ENCODE measurements around the gene DNAJB5.

DNAJB5 gene

DNA sequence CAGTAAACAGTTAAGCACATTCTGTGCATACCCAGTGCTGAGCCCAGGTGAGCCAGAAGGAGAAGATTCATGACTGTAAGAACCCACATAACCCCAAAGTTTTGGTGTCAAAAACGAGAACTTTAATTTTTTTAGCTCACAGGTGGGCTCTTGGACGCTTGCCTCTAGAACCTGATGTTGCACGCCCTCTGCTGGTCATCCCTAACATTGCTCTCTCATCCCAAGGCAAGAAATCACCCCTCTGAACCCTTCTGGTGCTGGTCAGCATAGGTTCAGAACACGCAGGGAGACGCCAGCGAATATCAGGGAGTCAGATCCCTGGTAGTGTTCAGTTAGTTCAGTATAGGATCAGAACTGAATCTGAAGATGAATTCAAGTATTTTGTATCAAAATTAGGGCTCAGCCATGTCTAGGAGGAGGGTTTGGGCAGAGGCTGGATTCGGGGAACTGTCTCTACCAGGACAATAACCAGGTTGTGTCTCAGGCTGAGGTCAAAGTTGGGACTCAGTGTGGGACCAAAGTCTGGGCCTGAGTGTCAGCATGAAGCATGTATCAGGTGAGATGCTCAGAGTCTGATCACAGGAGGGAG, 4.1 kb upstream of the DNAJB5 start:
- DNase-seq = peak; percentile 58

DNA sequence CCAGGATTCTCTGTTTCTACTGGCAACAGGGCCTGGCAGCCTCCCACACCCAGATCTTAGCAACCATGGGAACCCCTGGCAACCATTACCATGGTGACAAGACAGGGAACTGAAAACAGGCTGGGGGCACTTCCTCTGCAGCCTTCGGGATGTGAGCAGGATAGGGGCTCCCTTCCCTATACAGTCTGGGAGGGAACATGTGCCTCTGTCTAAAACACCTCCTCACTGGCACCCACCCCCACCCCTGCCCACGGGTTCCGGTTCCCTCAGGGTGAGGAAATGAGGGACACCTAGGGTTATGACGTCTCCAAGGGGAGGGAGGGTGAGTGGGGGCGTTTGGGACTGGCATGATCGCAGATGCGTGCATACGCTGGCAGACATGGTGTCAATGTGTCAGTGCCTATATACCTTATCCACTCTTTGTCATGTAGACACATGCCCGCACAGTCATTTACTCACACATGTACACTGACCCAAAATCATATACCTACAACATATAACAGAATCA, 3.0 kb upstream of the DNAJB5 start:
- peak; percentile 55 for DNase-seq

DNA sequence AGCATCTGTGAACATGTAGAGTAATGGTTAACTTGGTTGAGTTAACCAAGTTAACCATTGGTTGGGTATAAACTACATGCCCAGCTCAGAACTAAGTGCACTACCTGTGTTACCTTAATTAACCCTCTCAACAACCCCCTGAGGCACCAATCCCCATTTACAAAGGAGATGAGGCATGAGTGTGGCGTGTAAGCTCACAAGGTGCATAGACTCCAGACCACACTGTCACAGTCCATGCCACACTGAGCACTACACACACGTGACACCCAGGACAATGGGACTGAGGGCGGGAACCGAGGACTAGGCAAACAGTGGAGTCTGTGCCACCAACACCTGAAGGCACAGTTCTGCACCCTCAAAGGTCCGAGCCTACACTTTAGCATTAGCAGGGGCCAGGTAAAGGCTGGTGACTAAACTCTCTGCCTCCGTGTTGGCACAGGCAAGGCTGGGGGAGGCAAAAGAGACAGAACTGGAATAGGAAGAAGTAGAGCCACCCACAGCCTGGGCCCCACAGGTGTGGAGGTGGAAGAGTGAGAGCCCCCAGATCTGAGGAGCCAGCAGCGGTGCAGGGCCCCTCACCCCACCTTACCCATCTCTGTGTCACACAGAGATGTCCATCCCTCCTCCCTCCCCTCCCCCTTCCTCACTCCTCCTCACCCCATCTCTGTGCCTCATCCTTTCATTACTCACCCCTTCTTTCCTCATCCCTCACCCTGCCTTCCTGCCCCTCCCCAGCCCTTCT, 2.2 kb upstream of the DNAJB5 start:
- peak; percentile 12 for DNase-seq

DNA sequence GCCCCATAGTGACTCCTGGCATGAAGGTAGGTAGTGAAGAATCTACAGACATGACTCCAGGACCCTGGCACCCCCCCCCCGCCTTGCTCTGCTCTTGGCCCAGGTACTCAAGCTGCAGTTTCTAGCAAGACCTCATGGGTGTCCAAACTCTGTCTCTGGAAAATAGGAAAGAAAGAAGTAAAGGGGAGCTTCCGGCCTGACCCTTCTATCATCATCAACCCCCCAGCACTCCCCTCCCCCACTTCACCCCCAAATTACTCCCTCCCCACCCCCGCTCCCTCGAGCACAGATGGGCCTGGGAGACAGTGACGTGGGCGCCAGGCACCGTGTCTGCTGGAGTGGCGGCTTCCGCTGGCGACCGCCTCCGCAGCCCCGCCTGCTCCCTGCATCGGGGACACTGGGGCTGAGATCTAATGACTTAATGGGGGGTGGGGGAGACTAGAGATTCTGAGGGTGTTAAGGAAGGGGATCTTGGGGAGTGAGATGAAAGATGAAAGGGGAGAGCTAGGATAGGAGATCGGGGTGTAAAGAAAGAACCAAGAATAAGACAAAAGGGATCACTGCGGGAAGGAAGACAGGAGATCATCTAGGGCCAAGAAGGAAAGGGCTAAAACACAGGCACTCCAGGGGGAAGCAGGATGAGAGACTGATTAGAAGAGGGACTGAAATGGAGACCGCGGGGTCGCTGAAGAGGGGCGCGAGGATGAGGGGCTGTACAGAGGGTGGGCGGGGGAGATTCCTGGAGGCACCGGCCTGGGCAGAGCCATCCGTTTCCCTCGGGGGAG, 1.1 kb upstream of the DNAJB5 start:
- no peak for DNase-seq

DNA sequence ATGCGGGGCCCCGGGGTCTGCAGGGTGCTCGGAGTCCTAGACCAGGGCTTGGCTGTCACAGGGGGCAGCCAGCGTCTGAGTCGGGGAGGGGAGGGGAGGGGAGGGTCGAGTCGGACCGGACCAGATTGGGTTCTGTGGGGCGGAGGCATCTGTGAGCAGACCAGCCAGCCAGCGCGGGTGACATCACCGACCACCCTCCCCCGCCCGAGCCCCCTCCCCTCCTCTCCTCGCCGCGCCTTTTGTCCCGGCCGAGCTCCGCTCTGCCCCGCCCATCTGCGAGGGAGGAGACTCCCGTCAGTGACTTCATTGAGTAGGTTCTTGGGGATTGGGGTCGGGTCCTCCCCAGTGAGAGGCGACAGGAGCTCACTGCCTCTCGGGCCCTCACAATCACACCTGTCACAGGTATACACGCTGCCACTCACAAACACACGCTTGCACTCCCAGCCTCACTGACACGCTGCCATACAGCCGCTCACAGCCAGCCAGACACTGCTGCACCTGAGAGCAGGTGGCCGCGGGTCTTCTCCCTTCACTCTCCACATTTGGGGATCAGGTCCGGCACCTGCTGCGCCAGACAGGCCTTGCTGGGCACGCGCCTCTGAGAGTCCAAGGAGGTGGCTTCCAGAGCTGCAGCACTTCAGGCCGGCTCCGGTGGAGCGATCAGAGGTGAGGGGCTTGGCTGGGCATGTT, 546 bp downstream of the DNAJB5 start:
- peak; percentile 64 for DNase-seq

DNA sequence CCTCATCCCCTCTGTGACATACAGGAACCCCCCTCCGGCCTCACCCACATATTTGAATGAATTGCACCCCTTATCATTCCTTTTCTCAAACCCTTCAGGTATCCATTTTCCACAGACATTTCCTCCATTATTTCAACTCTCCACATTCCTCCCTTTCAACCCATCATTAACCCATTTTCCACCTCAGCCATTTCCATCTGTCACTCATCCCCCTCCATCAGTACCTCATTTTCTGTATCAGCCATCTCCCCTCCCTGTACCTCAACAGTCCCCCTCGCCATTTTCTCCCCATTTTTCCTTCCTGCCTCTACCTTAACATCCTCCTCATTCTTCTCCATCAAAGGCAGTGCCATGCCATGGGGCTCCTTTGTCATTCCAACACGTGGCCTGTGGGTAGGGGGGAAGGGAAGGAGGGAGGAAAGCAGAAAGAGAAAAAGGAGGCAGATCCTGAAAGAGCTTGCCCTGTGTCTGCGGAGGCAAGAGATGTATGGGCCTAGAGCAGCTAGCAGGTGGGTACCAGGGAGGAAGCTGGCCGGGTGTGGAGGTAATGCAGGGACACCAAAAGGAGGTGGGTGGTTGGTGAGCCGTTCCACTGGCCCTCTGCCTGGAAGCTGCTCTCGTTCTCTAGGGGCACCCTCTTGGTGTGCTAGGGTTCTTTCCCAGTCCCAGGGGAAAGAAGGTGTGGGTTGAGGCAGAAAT, 1.5 kb downstream of the DNAJB5 start:
- DNase-seq = no peak

DNA sequence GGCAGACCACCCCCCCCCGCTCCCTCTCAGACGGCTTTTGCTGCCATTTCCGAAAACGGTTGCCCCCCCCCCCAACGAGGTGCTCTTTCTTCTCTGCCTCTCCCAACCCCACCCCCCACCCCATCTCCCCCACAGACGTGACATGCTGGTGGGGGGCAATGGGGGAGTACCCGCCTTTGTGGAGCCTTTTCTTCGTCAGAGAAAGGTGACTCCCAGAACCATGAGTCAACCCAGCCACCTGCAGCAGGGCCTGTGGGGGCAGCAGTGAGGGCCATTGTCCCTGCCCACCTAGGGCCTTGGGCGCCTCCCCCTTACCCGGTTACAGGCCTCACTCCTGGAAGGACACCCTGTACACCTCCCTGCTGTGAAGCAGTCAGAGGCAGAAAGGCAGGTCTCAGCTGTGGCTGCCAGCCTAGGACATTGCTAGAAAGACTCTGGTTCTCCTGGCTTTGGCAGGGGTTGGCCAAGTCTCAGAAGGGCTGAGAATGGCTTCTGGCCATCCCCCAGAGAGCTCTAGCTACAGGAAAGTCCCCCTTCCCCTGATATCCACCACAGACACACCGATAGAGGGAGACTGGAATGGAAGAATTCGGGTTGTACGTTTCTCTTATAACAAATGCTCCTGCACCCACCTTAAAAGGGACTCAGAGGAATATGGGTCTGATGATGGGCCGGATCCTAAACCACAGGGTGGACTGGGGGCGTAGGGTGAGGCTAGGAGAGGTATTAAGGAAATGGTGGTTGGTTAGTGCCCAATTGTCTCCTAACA, 2.2 kb downstream of the DNAJB5 start:
- peak; percentile 21 for DNase-seq

DNA sequence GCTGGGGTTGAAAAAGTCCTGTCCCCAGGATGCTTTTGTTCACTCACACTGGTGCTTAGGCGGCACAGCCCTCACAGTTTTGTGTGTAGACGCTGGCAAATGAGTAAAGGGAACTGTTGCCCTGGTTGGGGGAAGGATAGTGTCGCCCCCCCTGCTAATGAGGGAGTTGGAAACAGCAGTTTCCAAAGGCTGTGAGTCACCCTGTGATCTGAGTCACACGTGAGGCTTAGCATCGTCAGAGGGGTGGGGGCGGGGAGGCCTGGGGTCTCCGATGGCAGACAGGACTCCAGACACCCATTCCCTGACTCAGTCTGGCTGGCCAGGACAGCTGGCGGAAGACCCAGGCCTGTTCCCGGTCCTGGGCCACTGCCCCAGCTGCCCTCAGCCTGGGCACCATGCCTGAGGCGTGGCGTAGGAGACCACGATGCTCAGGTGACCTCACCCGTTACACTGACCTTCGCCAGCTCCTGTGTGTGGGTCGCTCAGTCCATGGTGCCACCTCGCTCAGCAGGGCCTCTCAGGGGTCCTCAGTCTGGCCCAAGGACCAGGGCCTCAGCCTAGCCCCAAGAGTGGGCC, 2.9 kb downstream of the DNAJB5 start:
- DNase-seq = no peak

DNA sequence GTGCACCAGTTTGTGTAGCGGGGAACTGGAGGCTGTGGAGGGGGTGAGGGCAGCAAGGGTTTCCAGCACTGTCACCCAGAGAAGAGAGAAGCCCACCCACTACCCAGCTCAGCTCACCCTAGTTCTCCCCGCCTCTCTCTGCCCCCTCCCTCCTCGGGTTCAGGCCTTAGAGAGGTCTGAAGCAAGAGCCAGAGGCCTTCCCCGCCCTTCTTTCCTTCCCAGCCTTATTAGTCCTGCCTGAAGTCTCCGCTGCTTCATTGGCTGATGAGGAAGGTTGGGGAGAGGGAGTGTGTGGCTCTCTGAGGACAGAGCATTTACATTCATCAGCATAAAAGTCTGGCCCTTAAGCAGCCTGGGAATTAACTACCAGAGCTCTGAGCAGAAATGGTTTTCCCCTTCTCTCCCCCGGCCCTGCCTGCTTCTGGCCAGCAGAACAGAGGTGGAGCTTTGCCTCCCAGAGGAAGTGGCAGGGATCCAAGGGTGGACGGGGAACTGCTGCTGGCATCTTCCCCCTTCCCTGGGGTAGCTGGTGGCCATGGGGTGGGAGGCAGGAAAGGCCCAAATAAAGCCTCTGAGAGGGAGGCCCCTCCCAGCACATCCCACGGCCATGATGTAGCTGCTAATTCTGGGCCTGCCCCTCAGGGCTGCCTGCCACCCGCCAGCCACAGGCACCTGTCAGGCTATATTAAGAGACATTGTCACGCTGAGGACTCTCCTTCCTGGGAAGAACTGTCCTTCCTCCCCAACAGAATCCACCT, 4.1 kb downstream of the DNAJB5 start:
- peak; percentile 20 for DNase-seq

DNA sequence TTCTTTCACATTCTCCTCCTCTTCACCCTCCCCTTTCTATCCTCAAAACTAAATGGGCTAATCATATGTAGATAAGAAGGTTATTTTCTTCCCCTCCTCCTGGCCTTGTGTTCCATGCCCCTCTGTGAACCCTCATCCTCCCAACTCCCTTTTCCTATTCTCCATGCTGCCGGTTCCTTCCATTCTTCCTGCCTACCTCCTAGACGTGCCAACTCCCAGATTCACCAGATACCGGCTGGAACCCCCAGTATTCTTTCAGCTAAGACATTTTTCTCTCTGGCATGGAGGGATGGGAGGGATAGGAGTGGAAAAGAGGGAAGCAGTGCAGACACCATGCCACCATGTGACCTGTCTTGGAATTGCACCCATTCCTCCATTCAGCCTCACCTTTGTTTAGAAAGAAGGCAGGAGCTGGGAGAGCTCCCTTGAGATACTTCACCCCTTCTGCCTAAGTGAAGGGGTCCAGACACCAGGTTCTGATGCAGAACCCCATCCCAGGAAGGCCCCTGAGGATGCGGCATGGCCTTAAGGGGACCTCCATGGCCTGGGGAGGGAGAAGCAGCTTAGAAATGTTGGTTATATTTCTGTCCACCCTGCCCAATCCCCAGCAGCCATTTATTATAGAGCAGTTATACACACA, 4.8 kb downstream of the DNAJB5 start:
- peak; percentile 50 for DNase-seq

DNA sequence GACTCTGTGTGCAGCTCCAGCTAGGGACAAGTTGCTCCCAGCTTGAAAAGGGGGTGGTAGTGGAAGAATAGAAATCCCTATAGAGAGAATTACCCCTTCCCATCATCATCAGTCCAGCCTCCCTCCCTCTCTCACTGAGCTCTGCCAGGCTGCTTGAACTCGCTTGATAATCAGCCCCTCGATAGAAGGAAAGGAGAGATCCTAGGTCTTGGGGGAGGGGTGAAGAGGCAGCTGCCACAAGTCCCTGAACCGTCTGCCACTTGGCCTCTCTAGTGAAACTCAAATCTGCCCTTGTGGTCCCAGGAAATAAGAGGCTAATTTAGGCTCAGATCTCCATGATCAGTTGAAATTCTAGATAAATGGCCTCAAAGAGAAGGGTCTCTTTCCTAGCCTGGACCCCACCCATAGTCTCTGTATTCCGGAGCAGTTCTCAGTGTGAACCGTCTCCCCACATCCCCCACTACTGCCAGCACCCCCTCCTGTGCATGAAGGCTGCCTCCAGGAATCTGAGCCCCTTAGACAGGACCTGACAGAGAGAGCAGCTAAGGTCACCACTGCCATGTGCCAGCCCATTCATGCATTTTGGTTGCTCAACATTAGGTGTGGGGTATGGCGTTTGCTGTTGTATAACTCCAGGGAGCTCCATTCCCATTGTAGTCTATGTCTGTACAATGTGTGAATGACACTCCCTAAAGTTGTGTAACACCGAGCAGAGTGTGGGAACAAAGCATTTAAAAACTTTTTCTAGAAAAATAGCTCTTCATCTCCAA, 5.5 kb downstream of the DNAJB5 start:
- no peak for DNase-seq

DNA sequence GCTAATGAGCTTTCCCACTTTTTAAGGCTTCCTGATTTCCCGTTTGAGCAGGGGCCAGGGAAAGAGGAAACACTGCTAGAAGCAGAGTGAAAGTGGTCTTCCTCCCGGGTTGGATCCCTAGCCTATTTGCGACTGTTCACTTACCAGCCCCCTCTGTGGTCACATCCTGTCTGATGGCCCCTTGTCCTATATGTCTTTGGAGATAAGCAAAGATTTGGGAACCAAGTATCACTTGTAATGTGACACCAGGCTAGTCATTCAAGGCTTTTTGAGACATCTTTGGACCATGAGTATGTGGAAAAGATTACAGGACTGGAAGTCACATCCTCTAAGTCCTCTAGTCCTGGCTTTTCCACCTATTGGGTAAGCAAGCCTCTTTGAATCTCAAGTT, 6.1 kb downstream of the DNAJB5 start:
- no peak for DNase-seq

DNA sequence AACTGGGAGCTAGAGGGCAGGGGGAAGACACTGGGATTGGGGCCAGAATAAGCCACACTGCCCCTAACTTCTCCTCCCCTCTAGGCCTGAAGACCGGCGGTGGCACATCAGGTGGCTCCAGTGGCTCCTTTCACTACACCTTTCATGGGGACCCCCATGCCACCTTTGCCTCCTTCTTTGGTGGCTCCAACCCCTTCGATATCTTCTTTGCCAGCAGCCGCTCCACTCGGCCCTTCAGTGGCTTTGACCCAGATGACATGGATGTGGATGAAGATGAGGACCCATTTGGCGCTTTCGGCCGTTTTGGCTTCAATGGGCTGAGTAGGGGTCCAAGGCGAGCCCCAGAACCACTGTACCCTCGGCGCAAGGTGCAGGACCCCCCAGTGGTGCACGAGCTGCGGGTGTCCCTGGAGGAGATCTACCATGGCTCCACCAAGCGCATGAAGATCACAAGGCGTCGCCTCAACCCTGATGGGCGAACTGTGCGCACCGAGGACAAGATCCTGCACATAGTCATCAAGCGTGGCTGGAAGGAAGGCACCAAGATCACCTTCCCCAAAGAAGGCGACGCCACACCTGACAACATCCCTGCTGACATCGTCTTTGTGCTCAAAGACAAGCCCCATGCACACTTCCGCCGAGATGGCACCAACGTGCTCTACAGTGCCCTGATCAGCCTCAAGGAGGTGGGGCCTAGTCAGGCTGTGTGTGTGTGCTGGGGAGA, 6.8 kb downstream of the DNAJB5 start:
- no peak for DNase-seq

DNA sequence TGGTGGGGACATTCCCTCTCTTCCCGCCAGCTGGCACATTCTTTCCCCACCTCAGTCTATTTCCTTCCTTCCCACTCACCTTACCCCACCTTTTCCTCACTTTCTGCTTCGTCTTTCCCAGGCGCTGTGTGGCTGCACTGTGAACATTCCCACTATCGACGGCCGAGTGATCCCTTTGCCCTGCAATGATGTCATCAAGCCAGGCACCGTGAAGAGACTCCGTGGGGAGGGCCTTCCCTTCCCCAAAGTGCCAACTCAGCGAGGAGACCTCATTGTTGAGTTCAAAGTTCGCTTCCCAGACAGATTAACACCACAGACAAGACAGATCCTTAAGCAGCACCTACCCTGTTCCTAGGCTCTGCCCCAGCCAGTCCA, 7.3 kb downstream of the DNAJB5 start:
- no peak for DNase-seq

DNA sequence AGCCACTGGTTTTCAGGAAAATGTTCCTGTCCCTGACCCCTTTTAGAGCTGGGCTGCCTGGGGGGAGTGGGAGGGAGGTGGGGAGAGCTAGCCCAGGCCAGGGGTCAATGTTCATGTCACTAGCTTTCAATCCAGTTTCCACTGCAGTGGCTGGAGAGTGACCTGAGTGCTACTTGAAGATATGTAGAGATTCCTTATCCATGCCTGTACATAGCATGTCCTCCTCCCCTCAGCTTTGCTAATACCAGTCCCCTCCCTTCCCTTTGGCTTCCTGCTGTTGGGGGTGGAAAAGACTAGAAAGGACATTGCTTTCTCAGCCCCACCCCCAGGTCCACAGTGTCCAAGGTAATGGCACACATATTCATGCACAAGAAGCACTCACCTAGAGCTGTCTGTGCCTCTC, 7.8 kb downstream of the DNAJB5 start:
- DNase-seq = no peak

DNA sequence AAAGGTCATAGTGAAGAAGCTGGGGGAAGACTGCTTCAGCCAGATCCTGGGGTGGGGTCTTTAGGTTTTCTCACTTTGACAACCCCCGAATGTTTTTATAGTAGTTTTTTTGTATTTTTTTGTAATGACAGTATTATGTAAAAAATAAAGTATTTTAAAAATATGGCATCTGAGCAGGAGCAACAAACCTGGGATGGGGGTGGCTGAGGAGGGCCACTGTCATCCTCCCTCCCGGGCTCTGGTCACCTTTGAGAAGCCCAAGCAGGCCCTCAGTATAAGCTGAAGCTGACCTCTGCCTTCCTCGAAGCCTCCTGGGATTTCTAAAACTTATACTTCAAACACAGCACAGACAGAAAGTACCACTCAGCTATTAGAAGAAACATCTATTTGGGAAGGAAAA, 8.7 kb downstream of the DNAJB5 start:
- no peak for DNase-seq

DNA sequence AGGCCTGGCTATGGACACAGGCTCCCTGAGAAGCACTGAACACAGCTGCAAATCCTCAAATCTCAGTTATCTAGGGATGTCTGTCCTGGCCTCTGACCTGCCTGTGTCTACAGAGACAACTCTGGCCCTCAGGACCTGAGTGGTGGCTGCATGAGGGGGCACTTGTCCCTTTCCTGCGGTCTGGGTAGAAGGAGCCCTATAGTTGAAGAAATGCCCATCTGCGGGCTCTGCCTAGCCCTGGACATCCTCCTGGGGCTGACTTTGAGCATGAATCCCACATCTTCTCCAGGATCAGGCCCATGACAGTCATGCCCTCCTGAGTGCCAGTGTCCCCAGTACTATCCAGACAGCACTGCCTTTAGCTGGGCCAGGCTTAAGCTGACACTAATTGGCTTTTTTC, 10.0 kb downstream of the DNAJB5 start:
- DNase-seq = no peak

DNA sequence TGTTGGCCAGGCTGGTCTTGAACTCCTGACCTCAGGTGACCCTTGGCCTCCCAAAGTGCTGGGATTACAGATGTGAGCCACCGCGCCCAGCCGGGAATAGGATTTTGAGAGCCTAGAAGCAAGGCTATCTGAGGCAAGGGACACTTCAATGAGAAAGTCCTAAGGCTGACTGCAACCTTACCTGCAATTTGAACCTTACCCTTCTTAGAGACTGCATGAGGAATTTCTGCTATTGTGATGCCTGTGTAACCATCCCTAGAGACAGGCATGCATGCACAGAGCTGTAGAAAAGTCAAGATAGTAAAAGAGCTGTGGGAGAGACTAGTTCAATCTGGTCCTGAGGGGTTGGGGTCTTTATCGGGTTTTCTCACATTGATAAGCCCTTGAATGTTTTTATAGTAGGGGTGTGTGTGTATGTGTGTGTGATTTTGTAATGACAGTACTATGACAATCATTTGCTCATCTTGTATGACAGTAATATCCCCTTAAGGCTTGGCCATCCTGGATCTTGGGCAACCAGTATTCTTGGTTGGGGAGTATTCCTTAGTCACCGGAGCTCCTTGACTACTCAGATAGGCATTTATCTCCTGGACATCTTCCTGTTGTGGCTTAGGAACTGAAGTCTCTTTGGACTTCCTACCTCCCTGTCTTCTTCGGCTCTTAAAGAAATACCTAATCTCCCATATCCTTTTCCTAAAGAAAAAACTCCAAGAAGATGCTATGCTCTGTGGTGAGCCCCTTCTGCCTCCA, 11.2 kb downstream of the DNAJB5 start:
- DNase-seq = no peak
